K562 (cell line): ENCODE measurements around the gene LSM8. TPM values are rescaled to one million over a fixed set of nuclear protein-coding genes. Genes with fewer than 3 reads are reported as not detected.

Experiments
- BMI1 ChIP-seq: fragments of 150-350 bp; IDR thresholded peaks from 2 replicates; pipeline ENCODE4 v1.6.1; 2014; ENCODE audit warnings: low read length
- CREBBP ChIP-seq: IDR thresholded peaks from one replicate; pipeline ENCODE4 v1.6.1; 2012; ENCODE audit warnings: low read depth, mild to moderate bottlenecking, control low read depth, inconsistent platforms, low read length
- HOXB6 ChIP-seq: fragments of 250-450 bp; sonication (Bioruptor Pico); IDR thresholded peaks from 2 replicates; pipeline ENCODE4 v1.5.1; 2022; ENCODE audit warnings: mild to moderate bottlenecking, borderline replicate concordance
- ILF3 ChIP-seq: fragments of 450-650 bp; IDR thresholded peaks from 2 replicates; pipeline ENCODE4 v1.6.1; 2018; ENCODE audit warnings: antibody characterized with exemption, mild to moderate bottlenecking, moderate library complexity, borderline replicate concordance
- NCOA2 ChIP-seq, 2 experiments: fragments of 450-650 bp; IDR thresholded peaks; 2 replicates each; pipeline ENCODE4 v1.6.1; 2018; ENCODE audit warnings: mild to moderate bottlenecking in 2 of 2, moderate library complexity in 1 of 2; ENCODE audit not compliant: partially characterized antibody in 2 of 2
- NR2C1 ChIP-seq, 2 experiments: fragments of 450-650 bp; IDR thresholded peaks; 2 replicates each; pipeline ENCODE4 v1.6.1; 2017; ENCODE audit warnings: mild to moderate bottlenecking in 2 of 2, antibody characterized with exemption in 1 of 2, inconsistent platforms in 1 of 2, missing compliant biosample characterization in 1 of 2, missing genetic modification characterization in 1 of 2
- RBM17 ChIP-seq: fragments of 200-400 bp; formaldehyde crosslinking; IDR thresholded peaks from 2 replicates; pipeline ENCODE4 v1.6.1; 2017; ENCODE audit warnings: low read depth, mild to moderate bottlenecking, low read length, borderline replicate concordance
- TGIF2 ChIP-seq: sonication (generic); formaldehyde crosslinking; IDR thresholded peaks from 2 replicates; pipeline ENCODE4 v1.8.1; 2022; ENCODE audit warnings: mild to moderate bottlenecking, missing genetic modification reagents, moderate library complexity
- U2AF1 ChIP-seq: fragments of 200-400 bp; formaldehyde crosslinking; optimal IDR thresholded peaks from 2 replicates; pipeline ENCODE3; 2017; ENCODE audit warnings: mild to moderate bottlenecking, low read depth, low read length, moderate library complexity
- ZFPM2 ChIP-seq: fragments of 250-450 bp; sonication (Bioruptor Pico); IDR thresholded peaks from 2 replicates; pipeline ENCODE4 v1.5.1; 2022; ENCODE audit warnings: mild to moderate bottlenecking
- ZNF695 ChIP-seq: fragments of 450-650 bp; formaldehyde crosslinking; IDR thresholded peaks from 2 replicates; pipeline ENCODE4 v1.4.0; 2020; ENCODE audit warnings: mild to moderate bottlenecking, moderate library complexity
- polyA plus RNA-seq, 8 experiments: library from polyadenylated mRNA; depleted of rRNA in 4 of 8; stranded (reverse) in 5 of 8; unstranded in 3 of 8; fragments of >200 nt; fragmentation: Nextera tagmentation in 2 of 8; fragmentation: Illumina TruSeq in 1 of 8; extraction: Ambion mirVana in 2 of 8; extraction: Trizol in 1 of 8; gene quantifications; 2 replicates each; pipeline versions ENCODE4 v1.2.1 to v1.2.3, GENCODE V29; 2011 to 2014; ENCODE audit warnings: inconsistent platforms in 1 of 8, missing spikeins in 1 of 8
- total RNA-seq, 7 experiments: library from RNA; depleted of rRNA in 6 of 7; stranded (reverse); fragments of >200 nt in 6 of 7; fragmentation: Illumina TruSeq in 2 of 7; extraction: Trizol in 2 of 7; gene quantifications; 2 replicates each; pipeline versions ENCODE4 v1.2.1 to v1.2.3, GENCODE V29; 2011 to 2021; ENCODE audit warnings: low replicate concordance in 1 of 7
- TF ChIP-seq, protein P1 (sequence below): fragments of 450-650 bp; IDR thresholded peaks from 2 replicates; pipeline ENCODE4 v1.6.1; 2016; ENCODE audit warnings: antibody characterized with exemption
- TF ChIP-seq, protein P2 (sequence below): fragments of 450-650 bp; formaldehyde crosslinking; IDR thresholded peaks from 2 replicates; pipeline ENCODE4 v1.4.0; 2020; ENCODE audit warnings: mild to moderate bottlenecking
- TF ChIP-seq, protein P3 (sequence below): sonication (generic); formaldehyde crosslinking; IDR thresholded peaks from 2 replicates; pipeline ENCODE4 v1.4.0; 2020; ENCODE audit warnings: mild to moderate bottlenecking, missing genetic modification reagents
- TF ChIP-seq, protein P4 (sequence below), 2 experiments: fragments of 450-650 bp in 1 of 2; sonication (generic) in 1 of 2; formaldehyde crosslinking in 1 of 2; IDR thresholded peaks; 2 replicates each; pipeline versions ENCODE4 v1.7.1 to v1.9.0; 2016 to 2022; ENCODE audit warnings: inconsistent platforms in 1 of 2, mild to moderate bottlenecking in 1 of 2, missing genetic modification reagents in 1 of 2

Gene LSM8
- total and polyA plus RNA-seq, 9 of the 15 experiments (the other 6 are each of a cell fraction or from before 2014, with no cell fraction given), result 81.5 to 340 (median 180) TPM

DNA sequence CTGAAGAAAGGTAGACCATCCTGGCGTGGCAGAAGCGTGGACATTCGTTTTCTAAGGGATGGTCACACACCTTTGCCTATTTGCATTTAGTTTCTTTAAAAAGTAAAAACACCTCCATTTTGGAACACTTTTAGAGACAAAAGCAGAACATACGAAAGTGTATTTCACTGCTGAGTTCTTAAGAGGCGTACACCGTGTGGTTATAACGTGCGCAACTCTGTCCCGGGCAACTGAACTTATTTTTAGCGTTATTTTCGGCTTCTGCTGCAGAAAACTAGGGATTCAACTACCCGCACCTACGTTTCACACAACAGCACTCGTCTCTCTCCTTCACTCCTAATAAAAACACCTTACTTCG is 557 bp upstream of the LSM8 start (continued):
- TF ChIP-seq, protein P1, sequence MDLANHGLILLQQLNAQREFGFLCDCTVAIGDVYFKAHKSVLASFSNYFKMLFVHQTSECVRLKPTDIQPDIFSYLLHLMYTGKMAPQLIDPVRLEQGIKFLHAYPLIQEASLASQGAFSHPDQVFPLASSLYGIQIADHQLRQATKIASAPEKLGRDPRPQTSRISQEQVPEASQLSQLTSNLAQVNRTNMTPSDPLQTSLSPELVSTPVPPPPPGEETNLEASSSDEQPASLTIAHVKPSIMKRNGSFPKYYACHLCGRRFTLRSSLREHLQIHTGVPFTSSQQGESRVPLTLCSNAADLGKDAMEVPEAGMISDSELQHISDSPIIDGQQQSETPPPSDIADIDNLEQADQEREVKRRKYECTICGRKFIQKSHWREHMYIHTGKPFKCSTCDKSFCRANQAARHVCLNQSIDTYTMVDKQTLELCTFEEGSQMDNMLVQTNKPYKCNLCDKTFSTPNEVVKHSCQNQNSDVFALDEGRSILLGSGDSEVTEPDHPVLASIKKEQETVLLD, result no peak
- TF ChIP-seq, protein P2, sequence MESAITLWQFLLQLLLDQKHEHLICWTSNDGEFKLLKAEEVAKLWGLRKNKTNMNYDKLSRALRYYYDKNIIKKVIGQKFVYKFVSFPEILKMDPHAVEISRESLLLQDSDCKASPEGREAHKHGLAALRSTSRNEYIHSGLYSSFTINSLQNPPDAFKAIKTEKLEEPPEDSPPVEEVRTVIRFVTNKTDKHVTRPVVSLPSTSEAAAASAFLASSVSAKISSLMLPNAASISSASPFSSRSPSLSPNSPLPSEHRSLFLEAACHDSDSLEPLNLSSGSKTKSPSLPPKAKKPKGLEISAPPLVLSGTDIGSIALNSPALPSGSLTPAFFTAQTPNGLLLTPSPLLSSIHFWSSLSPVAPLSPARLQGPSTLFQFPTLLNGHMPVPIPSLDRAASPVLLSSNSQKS (CRISPR knock-in tag), result no peak
- TF ChIP-seq NCOA2 (IDR thresholded peaks at IDR 0.05; ENCODE audit: partially characterized antibody in 2 of 2) (no peak), HOXB6 (CRISPR knock-in tag) (0 out of 2 replicates have a peak, but pooled peaks have one; percentile 56), ILF3 (peak; percentile 62; the same call in 1 of the 2 replicates), BMI1 (no peak), ZNF695 (no peak), NR2C1 (IDR thresholded peaks at IDR 0.05) (no peak), NR2C1 (tag; IDR thresholded peaks at IDR 0.05) (no peak), ZFPM2 (CRISPR knock-in tag) (0 out of 2 replicates have a peak, but pooled peaks have one; percentile 79), CREBBP (no peak), U2AF1 (no peak), RBM17 (no peak), TGIF2 (CRISPR knock-in tag) (no peak)
- TF ChIP-seq, protein P3, sequence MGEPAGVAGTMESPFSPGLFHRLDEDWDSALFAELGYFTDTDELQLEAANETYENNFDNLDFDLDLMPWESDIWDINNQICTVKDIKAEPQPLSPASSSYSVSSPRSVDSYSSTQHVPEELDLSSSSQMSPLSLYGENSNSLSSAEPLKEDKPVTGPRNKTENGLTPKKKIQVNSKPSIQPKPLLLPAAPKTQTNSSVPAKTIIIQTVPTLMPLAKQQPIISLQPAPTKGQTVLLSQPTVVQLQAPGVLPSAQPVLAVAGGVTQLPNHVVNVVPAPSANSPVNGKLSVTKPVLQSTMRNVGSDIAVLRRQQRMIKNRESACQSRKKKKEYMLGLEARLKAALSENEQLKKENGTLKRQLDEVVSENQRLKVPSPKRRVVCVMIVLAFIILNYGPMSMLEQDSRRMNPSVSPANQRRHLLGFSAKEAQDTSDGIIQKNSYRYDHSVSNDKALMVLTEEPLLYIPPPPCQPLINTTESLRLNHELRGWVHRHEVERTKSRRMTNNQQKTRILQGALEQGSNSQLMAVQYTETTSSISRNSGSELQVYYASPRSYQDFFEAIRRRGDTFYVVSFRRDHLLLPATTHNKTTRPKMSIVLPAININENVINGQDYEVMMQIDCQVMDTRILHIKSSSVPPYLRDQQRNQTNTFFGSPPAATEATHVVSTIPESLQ, result no peak
- TF ChIP-seq, protein P4, sequence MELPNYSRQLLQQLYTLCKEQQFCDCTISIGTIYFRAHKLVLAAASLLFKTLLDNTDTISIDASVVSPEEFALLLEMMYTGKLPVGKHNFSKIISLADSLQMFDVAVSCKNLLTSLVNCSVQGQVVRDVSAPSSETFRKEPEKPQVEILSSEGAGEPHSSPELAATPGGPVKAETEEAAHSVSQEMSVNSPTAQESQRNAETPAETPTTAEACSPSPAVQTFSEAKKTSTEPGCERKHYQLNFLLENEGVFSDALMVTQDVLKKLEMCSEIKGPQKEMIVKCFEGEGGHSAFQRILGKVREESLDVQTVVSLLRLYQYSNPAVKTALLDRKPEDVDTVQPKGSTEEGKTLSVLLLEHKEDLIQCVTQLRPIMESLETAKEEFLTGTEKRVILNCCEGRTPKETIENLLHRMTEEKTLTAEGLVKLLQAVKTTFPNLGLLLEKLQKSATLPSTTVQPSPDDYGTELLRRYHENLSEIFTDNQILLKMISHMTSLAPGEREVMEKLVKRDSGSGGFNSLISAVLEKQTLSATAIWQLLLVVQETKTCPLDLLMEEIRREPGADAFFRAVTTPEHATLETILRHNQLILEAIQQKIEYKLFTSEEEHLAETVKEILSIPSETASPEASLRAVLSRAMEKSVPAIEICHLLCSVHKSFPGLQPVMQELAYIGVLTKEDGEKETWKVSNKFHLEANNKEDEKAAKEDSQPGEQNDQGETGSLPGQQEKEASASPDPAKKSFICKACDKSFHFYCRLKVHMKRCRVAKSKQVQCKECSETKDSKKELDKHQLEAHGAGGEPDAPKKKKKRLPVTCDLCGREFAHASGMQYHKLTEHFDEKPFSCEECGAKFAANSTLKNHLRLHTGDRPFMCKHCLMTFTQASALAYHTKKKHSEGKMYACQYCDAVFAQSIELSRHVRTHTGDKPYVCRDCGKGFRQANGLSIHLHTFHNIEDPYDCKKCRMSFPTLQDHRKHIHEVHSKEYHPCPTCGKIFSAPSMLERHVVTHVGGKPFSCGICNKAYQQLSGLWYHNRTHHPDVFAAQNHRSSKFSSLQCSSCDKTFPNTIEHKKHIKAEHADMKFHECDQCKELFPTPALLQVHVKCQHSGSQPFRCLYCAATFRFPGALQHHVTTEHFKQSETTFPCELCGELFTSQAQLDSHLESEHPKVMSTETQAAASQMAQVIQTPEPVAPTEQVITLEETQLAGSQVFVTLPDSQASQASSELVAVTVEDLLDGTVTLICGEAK (IDR thresholded peaks at IDR 0.05), result no peak
- TF ChIP-seq, protein P4 (CRISPR knock-in tag; IDR thresholded peaks at IDR 0.05), result no peak
